Colon (tissue), 2 donors: ENCODE measurements around the gene BHLHE23.

Source experiments
- FAIRE-seq: peaks from 2 replicates; lab custom pipeline; 2012; peaks lifted over from hg19 to GRCh38; lab: Jason Lieb, UNC
- donor health status: control.
- donor health status: control.

BHLHE23 gene

GRCh38 chr20:63006540-63007359, at the start of gene BHLHE23:
Gene BHLHE23, minus strand, starts transcription at chr20:63006964. Its CDS starts 190 bp downstream, at chr20:63006774.
- no peak for FAIRE-seq

DNA sequence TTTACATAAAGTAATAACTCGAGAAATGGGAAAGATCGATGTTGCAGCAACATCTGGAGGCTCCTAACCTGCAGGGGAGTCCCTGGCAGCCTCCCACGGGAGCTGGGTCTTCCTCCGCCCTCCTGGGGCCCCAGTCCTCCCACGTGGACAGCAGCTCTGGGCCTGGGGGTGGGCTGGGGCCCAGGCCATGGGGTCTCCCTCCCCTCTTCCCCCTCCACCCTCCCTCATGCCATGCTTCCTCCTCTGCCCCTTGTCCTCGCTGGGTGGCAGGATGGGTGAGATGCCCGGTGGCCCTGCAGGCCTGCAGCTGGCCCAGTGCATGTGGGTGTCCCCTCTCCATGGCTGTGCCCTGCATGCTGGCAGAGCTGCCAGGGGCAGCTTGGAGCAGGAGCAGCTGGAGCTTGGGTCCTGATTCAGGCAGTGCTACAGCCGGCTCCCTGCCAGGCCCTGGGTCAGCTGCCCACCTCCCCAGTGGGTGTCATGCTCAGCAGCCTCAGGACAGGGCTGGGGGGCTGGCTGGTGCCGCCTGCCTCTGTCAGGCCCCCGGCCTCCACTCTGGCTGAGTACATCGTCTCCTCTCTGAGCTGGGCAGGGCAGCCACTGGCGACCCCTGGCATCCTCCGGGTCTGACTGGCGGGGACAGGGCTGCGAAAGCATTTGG, 48.9 kb upstream of the BHLHE23 start:
- FAIRE-seq = no peak

DNA sequence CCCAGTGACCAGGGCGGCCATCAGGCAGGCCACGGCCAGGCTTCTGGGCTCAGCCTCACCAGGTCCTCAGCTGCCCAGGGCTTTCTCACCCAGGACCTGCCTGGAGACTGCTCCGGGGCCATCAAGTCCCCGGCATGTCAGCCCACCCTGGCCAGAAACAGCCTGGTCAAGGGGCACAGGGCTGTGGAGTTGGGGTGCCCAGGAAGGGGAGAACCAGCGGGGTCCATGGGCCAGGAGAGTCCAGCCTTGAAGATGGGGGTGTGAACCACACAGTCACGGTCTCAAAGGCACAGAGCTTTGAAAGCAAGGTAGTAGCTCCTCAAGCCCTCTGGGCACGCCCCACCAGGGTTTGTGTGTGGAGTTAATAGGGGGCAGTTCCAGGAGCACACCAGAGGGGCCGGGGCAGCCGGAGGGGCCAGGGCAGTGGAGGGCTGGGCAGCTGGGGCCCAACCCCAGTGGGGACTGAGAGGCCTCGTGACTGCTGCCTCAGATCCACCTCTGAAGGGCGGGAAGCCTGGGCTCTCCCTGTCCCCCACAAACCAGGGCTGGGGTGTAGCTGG, 48.0 kb upstream of the BHLHE23 start:
- FAIRE-seq = no peak

DNA sequence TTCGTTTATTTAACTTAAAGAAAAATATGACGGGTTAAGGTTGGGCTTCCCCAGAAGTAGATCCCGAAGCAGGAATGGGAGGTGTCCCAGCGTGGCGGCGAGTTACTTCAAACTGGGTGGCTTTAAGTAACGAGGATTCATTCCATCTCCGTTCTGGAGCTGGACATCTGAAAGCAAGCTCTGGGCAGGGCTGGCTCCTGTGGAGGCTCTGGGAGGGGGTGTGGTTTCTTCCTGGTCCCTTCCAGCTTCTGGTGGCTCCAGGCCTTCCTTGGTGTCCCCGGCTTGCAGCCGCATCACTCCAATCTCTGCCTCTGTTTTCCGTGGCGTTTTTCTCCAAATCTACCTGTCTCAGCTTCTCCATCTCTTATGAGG, 47.3 kb upstream of the BHLHE23 start:
- no peak for FAIRE-seq

- no peak for FAIRE-seq
Measured at GRCh38 chr20:63053432-63054102, 46.8 kb upstream of the BHLHE23 start.

DNA sequence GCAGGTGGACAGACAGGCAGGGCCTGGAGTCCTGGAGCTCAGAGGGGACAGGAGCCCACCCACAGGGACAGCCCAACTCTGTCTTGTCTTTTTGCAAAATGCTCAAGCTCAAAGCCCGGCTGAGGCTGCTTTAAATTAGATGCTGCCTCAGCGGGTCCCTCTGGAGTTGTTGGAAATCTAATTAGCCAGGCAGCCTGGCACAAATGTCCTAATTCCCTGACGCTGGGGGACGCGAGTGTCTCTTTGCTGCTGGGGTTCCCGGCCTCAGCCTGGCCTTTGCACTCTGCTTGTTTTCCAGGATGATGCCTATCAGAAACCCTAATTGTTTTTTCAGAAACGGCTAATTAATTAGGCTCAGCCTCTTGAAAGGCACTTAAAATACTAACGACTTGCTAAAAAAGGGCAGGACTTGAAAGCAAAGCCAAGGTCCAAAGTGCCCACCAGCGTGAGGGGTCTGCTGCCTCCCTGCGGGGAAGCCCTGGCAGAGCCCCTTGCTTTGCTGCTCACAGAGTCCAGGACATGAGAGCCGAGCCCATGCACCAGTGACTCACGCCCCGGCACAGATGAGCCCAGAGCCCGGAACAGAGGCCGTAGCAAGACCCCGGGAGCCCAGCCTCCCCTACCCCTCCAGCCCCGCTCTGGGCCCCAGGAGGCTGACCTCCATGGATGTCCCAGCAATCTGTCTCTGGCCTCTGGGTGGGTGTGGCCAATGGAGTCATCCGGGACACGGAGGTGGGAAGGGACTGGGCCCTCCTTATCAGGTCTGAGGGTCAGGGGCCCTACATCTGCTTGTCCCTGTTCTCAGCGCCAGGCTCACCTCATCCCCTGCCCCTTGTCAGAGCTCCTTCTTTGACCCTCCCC, 46.0 kb upstream of the BHLHE23 start:
- FAIRE-seq = no peak

GRCh38 chr20:63051911-63052310, 45.1 kb upstream of the BHLHE23 start:
- no peak for FAIRE-seq

GRCh38 chr20:63051186-63051860, 44.6 kb upstream of the BHLHE23 start:
- FAIRE-seq = no peak

DNA sequence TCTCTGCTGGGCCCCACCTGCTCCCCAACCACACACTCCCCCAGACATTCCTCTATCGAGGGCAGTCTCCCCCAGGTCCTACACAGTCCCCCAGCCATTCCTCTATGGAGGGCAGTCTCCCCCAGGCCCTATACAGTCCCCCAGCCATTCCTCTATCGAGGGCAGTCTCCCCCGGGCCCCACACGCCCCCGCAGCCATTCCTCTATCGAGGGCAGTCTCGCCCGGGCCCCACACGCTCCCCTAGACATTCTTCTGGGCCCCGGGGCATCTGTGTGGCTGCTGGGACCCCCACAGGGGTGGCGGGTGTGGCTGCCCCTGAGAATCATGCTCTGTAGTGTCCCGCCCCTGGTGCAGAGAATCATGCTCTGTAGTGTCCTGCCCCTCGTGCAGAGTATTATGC, 43.6 kb upstream of the BHLHE23 start:
- FAIRE-seq = no peak

- FAIRE-seq = no peak
Measured at GRCh38 chr20:63049561-63050221, 42.9 kb upstream of the BHLHE23 start.

DNA sequence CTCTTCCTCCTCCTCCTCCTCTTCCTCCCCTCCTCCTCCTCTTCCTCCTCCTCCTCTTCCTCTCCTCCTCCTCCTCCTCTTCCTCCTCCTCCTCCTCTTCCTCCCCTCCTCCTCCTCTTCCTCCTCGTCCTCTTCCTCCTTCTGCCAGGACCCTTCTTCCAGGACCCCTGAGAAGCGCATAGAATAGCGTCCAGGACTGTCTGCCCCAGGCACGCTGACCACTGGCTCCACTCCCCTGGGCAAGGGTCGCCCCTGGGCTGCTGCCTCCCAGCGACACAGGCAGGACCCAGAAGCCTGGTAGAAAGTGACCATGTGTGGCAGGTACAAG, 42.4 kb upstream of the BHLHE23 start:
- FAIRE-seq = no peak

DNA sequence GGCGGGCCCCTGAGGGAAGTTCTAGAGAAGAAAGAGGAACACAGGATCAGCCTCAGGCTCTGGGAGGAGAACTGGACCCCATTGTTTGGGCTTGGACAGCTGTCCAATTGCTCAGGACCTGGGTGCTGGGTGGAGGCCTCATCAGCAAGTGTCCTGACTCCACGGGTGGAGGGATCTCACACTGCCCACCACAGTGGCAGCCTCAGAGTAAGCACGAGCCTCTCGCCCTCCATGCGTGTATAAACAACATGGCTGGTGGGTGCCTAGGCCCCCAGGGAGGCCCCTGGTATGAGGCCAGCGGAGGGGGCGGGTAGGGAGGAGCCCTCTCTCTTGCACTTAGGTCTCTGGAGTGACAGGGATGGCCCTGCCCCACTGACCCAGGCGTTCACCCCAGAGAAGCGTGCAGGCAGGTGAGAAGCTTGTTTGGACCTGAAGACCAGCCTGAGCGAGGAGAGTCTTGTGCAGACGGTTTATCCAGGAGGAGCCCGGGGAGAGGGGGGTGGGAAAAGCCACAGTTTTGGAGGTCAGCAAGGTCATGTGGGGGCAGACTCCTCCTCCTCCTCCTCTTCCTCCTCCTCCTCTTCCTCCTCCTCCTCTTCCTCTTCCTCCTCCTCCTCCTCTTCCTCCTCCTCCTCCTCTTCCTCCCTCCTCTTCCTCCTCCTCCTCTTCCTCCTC, 41.9 kb upstream of the BHLHE23 start:
- no peak for FAIRE-seq

DNA sequence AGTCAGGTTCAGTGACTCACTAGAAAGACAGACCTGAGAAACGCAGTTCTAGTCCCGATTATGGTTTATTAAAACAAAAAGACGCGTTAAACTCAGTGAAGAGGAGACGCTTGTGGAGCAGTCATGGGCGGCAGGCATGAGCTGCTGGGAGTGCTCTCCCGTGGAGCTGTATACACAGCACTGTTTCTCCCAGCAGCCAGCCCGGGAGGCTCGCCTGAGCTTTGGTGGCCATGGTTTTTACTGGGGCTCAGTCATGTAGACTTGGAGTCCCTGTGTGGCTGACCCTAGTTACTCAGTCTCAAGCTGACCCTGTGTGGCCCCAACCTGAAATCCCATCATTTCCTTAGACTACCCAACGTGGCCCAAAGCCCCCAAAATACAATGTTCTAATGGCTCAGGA, 41.2 kb upstream of the BHLHE23 start:
- no peak for FAIRE-seq

GRCh38 chr20:63047267-63047666, 40.5 kb upstream of the BHLHE23 start:
- no peak for FAIRE-seq

- no peak for FAIRE-seq
Measured at GRCh38 chr20:63046841-63047240, 40.1 kb upstream of the BHLHE23 start.

- FAIRE-seq = no peak
Measured at GRCh38 chr20:63045991-63046390, 39.2 kb upstream of the BHLHE23 start.

GRCh38 chr20:63045401-63045800, 38.6 kb upstream of the BHLHE23 start:
- no peak for FAIRE-seq

GRCh38 chr20:63044605-63045004, 37.8 kb upstream of the BHLHE23 start:
- no peak for FAIRE-seq

- no peak for FAIRE-seq
Measured at GRCh38 chr20:63044204-63044600, 37.4 kb upstream of the BHLHE23 start.
